ENCODE measurements around the gene FGB. TPM values are rescaled to one million over a fixed set of nuclear protein-coding genes. Genes with fewer than 3 reads are reported as not detected.

The FGB gene
- total RNA-seq, 6 experiments from 2014 or later: not detected

DNA sequence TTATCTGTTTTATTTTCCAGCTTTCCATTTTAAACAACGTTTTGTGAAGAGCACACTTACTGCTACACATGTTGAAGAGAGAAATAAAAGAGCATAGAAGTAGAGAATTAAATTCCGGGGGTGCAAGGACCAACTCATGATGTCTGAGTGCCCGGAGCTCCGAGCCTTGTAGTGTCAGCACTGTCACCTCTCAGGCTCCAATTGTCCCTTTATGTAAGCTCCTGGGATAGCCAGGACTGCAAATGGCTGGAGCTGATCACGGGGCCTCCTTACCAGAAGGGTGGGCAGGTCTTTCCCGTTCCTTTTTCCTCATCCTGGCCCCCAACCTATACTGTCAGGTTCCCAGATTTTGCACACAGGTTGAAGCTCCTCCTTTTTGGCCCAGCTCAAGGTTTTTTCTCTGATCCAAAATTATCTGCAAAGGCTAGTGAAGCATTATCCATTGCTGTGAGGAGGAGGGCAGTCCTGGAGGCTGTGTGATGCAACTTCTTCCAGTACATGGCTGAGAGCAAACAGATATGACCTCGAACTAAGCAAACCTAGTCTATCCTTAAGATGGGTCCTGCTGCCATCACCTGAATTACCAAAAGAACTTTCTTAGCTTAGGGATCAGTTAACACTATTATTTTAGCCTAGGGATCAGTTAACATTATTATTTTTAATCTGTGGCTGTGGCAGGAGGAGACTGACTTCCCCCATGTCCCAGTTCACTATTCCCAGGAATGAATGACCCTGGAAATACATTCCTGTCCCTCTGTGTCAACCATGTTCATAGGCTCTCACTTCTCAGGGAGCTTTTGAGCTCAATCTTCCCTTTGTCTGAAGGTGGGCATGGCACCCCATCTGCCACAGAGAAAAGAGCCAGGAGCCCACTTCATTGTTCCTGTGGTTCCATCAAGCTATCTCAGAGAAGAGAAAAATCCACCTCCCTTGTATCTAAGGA is 49.9 kb downstream of the FGB start, which contains the start of gene FGG:
Gene FGG, minus strand, starts transcription at position 185 of the 943 bp plus-strand sequence. Its CDS starts 47 bp downstream, at position 138.
- H3K9me3 Mint-ChIP-seq: no peaks in the 10 kb centered on the region
- H3K4me1 Mint-ChIP-seq (ENCODE audit: low read depth): no peaks in the 10 kb centered on the region
- no peak for DNase-seq
- H3K27me3 Mint-ChIP-seq (ENCODE audit: insufficient read depth): peaks cover 2% of the 10 kb centered on the region
- no peak within 1 kb of the TSS for H3K27ac Mint-ChIP-seq
- H3K4me3 Mint-ChIP-seq: no peak within 1 kb of the TSS
- no peaks in the 10 kb centered on the region for H3K36me3 Mint-ChIP-seq (ENCODE audit: low read depth)
- TF ChIP-seq, protein P1, sequence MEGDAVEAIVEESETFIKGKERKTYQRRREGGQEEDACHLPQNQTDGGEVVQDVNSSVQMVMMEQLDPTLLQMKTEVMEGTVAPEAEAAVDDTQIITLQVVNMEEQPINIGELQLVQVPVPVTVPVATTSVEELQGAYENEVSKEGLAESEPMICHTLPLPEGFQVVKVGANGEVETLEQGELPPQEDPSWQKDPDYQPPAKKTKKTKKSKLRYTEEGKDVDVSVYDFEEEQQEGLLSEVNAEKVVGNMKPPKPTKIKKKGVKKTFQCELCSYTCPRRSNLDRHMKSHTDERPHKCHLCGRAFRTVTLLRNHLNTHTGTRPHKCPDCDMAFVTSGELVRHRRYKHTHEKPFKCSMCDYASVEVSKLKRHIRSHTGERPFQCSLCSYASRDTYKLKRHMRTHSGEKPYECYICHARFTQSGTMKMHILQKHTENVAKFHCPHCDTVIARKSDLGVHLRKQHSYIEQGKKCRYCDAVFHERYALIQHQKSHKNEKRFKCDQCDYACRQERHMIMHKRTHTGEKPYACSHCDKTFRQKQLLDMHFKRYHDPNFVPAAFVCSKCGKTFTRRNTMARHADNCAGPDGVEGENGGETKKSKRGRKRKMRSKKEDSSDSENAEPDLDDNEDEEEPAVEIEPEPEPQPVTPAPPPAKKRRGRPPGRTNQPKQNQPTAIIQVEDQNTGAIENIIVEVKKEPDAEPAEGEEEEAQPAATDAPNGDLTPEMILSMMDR (IDR thresholded peaks at IDR 0.05): no peak

DNA sequence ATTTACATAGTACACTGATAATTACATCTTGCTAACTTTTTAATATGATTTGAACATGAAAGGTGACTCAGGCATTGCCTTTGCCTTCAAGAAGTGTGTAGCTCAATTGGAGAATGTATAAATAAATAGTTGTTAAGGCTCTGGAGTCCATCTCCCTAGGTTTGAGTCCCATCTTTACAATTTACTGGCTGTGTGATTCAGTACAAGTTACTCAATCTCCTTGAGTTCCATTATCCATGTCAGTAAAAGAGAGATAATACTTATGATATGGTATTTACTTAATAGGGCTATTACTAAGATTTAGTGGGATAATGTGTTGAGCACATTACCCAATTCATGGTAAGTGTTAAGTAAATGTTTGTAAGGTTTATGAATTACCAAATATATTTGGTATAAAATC is 51.5 kb downstream of the FGB start:
- H3K27me3 Mint-ChIP-seq (ENCODE audit: insufficient read depth): no peaks in the 10 kb centered on the region
- H3K4me1 Mint-ChIP-seq (ENCODE audit: low read depth): no peaks in the 10 kb centered on the region
- no peak overlapping the region for H3K4me3 Mint-ChIP-seq
- no peaks in the 10 kb centered on the region for H3K36me3 Mint-ChIP-seq (ENCODE audit: low read depth)
- TF ChIP-seq, protein P1 (IDR thresholded peaks at IDR 0.05): no peak
- H3K9me3 Mint-ChIP-seq: no peaks in the 10 kb centered on the region
- H3K27ac Mint-ChIP-seq: no peak overlapping the region
- DNase-seq: no peak

DNA sequence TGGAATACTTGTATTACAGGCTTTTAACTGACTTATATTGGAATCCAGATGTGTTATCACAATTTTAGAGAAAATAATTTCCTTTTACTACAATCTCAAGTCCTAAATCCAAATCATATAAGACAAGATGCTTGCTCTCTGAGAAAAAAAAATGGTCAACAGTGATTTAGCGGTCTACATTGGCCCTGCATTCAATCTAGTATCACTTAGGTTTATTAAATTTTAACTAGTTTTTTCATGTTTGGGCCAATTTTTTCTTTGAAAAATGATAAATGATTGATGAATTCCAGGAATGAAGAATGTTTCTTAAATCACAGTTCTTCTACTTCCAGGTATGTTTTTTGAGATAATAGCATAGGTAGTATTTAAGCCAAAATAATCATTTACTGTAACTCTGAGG is 52.4 kb downstream of the FGB start:
- H3K4me3 Mint-ChIP-seq: no peak overlapping the region
- no peaks in the 10 kb centered on the region for H3K27me3 Mint-ChIP-seq (ENCODE audit: insufficient read depth)
- no peaks in the 10 kb centered on the region for H3K4me1 Mint-ChIP-seq (ENCODE audit: low read depth)
- H3K36me3 Mint-ChIP-seq (ENCODE audit: low read depth): no peaks in the 10 kb centered on the region
- DNase-seq: no peak
- H3K27ac Mint-ChIP-seq: no peak overlapping the region
- no peaks in the 10 kb centered on the region for H3K9me3 Mint-ChIP-seq
- TF ChIP-seq, protein P1 (IDR thresholded peaks at IDR 0.05): no peak

DNA sequence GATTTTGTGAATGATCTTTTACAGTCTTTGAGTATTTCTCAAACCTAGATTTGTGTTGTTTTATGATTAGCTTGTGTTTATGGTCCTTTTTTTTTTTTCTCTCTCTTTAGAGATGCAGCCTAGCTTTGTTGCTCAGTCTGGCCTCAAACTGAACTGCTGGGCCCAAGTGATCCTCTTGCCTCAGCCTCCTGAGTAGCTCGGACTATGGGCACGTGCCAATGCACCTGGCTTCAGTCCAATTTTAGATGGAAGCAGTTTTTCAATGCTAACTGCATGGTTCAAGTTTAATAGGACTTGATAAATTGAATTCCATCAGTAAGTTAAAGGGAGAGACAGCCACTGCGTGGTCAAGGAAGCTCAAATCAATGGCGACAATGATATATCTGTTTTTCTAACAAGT is 53.5 kb downstream of the FGB start:
- Mint-ChIP-seq H3K27ac (no peak overlapping the region), H3K36me3 (ENCODE audit: low read depth) (no peaks in the 10 kb centered on the region), H3K4me1 (ENCODE audit: low read depth) (no peaks in the 10 kb centered on the region), H3K27me3 (ENCODE audit: insufficient read depth) (no peaks in the 10 kb centered on the region), H3K4me3 (no peak overlapping the region), H3K9me3 (no peaks in the 10 kb centered on the region)
- TF ChIP-seq, protein P1 (IDR thresholded peaks at IDR 0.05): no peak
- no peak for DNase-seq

GRCh38 chr4:154616731-154617130 is 53.9 kb downstream of the FGB start:
- no peak for DNase-seq
- no peaks in the 10 kb centered on the region for H3K4me1 Mint-ChIP-seq (ENCODE audit: low read depth)
- no peak overlapping the region for H3K4me3 Mint-ChIP-seq
- H3K36me3 Mint-ChIP-seq (ENCODE audit: low read depth): no peaks in the 10 kb centered on the region
- TF ChIP-seq, protein P1 (IDR thresholded peaks at IDR 0.05): no peak
- no peaks in the 10 kb centered on the region for H3K9me3 Mint-ChIP-seq
- H3K27ac Mint-ChIP-seq: no peak overlapping the region
- no peaks in the 10 kb centered on the region for H3K27me3 Mint-ChIP-seq (ENCODE audit: insufficient read depth)
